ENCODE measurements around the gene NINL. TPM values are rescaled to one million over a fixed set of nuclear protein-coding genes. Genes with fewer than 3 reads are reported as not detected.

Gene NINL
- total and polyA plus RNA-seq, 10 donors = 3.1 to 16.1 (median 8.1) TPM

DNA sequence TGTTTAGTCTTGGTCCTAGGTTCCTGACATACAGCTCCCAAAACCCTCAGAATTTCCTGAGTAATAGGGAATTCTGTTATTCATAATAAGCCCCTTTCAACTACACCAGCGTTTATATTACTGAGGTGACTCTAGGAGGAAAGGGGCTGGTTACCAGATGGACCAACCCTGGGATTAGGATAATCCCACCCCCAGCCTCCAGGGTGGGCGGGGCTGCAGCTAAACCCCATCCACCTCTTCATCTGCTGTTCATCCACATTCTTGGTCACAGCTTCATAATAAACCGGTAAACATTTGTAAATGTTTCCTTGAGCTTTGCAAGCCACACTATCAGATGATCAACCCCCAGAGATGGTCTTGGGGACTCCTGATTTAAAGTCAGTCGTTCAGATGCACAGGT lies 38.3 kb downstream of the NINL start:
- H3K4me3 ChIP-seq = no peak overlapping the region
- peaks cover 0 to 17% (median 5%) of the 10 kb centered on the region in 6 donors for H3K4me1 ChIP-seq
- DNase-seq = no peak
- WGBS, 5 donors = 71 to 93% (median 85%) methylated on average over 4 of the region's 4 CpGs
- no peaks in the 10 kb centered on the region for H3K9me3 ChIP-seq
- intact Hi-C loops (cut with DNase I; ENCODE audit: low total_unique reads) = no loop called here
- no peak overlapping the region for H3K27ac ChIP-seq
- H3K36me3 ChIP-seq = no peaks in the 10 kb centered on the region
- no peak for TF ChIP-seq CTCF (IDR thresholded peaks at IDR 0.05 in 8 of 11, conservative IDR thresholded peaks at IDR 0.05 in 3 of 11)
- no peak for TF ChIP-seq POLR2A (IDR thresholded peaks at IDR 0.05)
- no peak for TF ChIP-seq POLR2AphosphoS5 (IDR thresholded peaks at IDR 0.05)
- no peaks in the 10 kb centered on the region for H3K27me3 ChIP-seq (replicated peaks in 1 of 7)

- H3K4me1 ChIP-seq = peaks cover 0 to 27% (median 12%) of the 10 kb centered on the region in 6 donors
- no peak overlapping the region for H3K27ac ChIP-seq
- no peaks in the 10 kb centered on the region for H3K36me3 ChIP-seq
- no peaks in the 10 kb centered on the region for H3K27me3 ChIP-seq (replicated peaks in 1 of 7)
- WGBS, 5 donors = 62 to 74% (median 64%) methylated on average over 4 of the region's 4 CpGs
- no peak overlapping the region for H3K4me3 ChIP-seq
- H3K9me3 ChIP-seq = no peaks in the 10 kb centered on the region
- intact Hi-C loops (cut with DNase I; ENCODE audit: low total_unique reads) = no loop called here
- no peak for DNase-seq
- TF ChIP-seq POLR2A (IDR thresholded peaks at IDR 0.05) = no peak
- TF ChIP-seq POLR2AphosphoS5 (IDR thresholded peaks at IDR 0.05) = no peak
- no peak for TF ChIP-seq CTCF (IDR thresholded peaks at IDR 0.05 in 8 of 11, conservative IDR thresholded peaks at IDR 0.05 in 3 of 11)
These were observed 39.3 kb downstream of the NINL start for GRCh38 chr20:25546048-25546447.

DNA sequence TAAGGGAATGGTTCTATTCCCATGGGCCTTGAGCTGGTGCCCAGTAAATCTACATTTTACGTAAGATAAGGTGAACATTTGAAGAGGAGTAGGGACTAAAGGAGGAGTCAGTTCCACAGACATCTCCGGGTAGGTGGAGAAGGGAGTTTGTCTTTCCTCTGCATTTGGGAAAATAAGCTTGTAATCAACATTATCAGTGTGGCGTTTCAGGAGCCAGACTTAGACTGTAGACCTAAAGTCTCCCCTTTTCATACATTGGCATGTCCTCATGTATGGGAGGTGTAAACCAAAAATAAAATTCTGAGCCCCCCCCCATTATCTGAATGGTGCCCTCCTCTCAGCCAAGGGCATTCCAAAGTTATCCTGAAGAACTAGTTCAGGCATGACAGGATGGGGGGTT lies 40.2 kb downstream of the NINL start:
- intact Hi-C loops (cut with DNase I; ENCODE audit: low total_unique reads) = no loop called here
- TF ChIP-seq POLR2A (IDR thresholded peaks at IDR 0.05) (no peak), POLR2AphosphoS5 (IDR thresholded peaks at IDR 0.05) (no peak), CTCF (IDR thresholded peaks at IDR 0.05 in 8 of 11, conservative IDR thresholded peaks at IDR 0.05 in 3 of 11) (no peak)
- Histone ChIP-seq H3K4me1 (peaks cover 0 to 26% (median 16%) of the 10 kb centered on the region in 6 donors), H3K9me3 (no peaks in the 10 kb centered on the region), H3K27ac (no peak overlapping the region), H3K27me3 (replicated peaks in 1 of 7) (no peaks in the 10 kb centered on the region), H3K36me3 (no peaks in the 10 kb centered on the region), H3K4me3 (no peak overlapping the region)
- WGBS, 5 donors = 85 to 96% (median 92%) methylated on average over 3 of the region's 3 CpGs
- DNase-seq = no peak

DNA sequence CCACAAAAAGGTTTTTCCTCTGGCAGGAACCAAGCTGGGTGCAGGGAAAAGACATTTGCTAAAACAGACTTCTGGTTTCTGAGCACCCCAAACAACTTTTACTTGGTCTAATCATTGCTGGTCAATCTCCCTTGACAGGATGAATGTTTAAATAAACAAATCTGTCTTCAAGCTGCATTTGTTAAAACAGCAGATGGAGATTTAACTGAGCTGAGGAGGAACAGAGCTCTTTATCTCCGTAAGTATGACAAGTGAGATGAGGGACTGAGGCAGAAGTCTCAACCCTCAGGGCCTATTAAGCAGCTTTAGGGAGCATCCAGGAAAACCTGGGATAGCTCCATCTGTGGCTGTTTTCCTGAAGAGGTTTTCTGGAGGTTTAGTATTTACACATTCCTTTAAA lies 40.6 kb downstream of the NINL start:
- Histone ChIP-seq H3K27me3 (replicated peaks in 1 of 7) (no peaks in the 10 kb centered on the region), H3K4me3 (no peak overlapping the region), H3K27ac (no peak overlapping the region), H3K9me3 (no peaks in the 10 kb centered on the region), H3K36me3 (no peaks in the 10 kb centered on the region), H3K4me1 (peaks cover 0 to 27% (median 17%) of the 10 kb centered on the region in 6 donors)
- no peak for DNase-seq
- intact Hi-C loops (cut with DNase I; ENCODE audit: low total_unique reads) = no loop called here
- WGBS, 5 donors = 71 to 87% (median 83%) methylated on average over 1 of the region's 1 CpG
- TF ChIP-seq CTCF (IDR thresholded peaks at IDR 0.05 in 8 of 11, conservative IDR thresholded peaks at IDR 0.05 in 3 of 11) (no peak), POLR2A (IDR thresholded peaks at IDR 0.05) (no peak), POLR2AphosphoS5 (IDR thresholded peaks at IDR 0.05) (no peak)

All from spleen (tissue), 11 donors.